Upper lobe of left lung (tissue), 6 donors: Measurements from ENCODE around the gene SPTLC3. TPM values are rescaled to one million over a fixed set of nuclear protein-coding genes. Genes with fewer than 3 reads are reported as not detected.

Experiments used
- ATAC-seq, 2 donors: fragments of 200-7000 bp; cut with Tn5 transposase; one replicate each; pipeline ENCODE4 v1.9.1; 2022; ENCODE audit warnings: mild to moderate bottlenecking in 2 of 2, moderate library complexity in 2 of 2; ENCODE audit not compliant: low FRiP score in 2 of 2
- DNase-seq, 2 donors: peaks; one replicate each; pipeline ENCODE4 v3.0.0-alpha.2; 2019 to 2020
- H3K27ac ChIP-seq, 4 donors: fragments of 200-600 bp; sonication (generic); one replicate each; pipeline ENCODE4 v1.5.1; 2016 to 2019
- H3K27me3 ChIP-seq, 4 donors: fragments of 200-600 bp; sonication (generic); one replicate each; pipeline ENCODE4 v1.5.1; 2017 to 2019
- H3K36me3 ChIP-seq, 4 donors: fragments of 200-600 bp; sonication (generic); one replicate each; pipeline ENCODE4 v1.5.1; 2016 to 2019
- H3K4me1 ChIP-seq, 4 donors: fragments of 200-600 bp; sonication (generic); one replicate each; pipeline ENCODE4 v1.5.1; 2018 to 2019
- H3K4me3 ChIP-seq, 4 donors: fragments of 200-600 bp; sonication (generic); one replicate each; pipeline ENCODE4 v1.5.1; 2017 to 2019; ENCODE audit warnings: mild to moderate bottlenecking in 2 of 4, moderate library complexity in 1 of 4
- H3K9me3 ChIP-seq, 4 donors: fragments of 200-600 bp; sonication (generic); one replicate each; pipeline ENCODE4 v1.5.1; 2018 to 2019
- CTCF ChIP-seq, 6 experiments: fragments of 450-650 bp in 4 of 6; fragments of 200-600 bp in 2 of 6; sonication (generic) in 2 of 6; IDR thresholded peaks; one replicate each; pipeline ENCODE4 v1.5.1; 2016 to 2019; ENCODE audit warnings: antibody characterized with exemption in 6 of 6
- EP300 ChIP-seq, 4 donors: sonication (generic); formaldehyde crosslinking; IDR thresholded peaks; one replicate each; pipeline ENCODE4 v1.5.1; 2017; ENCODE audit warnings: antibody characterized with exemption in 4 of 4, control low read depth in 2 of 4
- POLR2A ChIP-seq, 4 donors: fragments of 450-650 bp; IDR thresholded peaks; one replicate each; pipeline ENCODE4 v1.5.1; 2016 to 2017; ENCODE audit warnings: antibody characterized with exemption in 4 of 4, mild to moderate bottlenecking in 2 of 4
- POLR2AphosphoS5 ChIP-seq, 2 donors: sonication (generic); formaldehyde crosslinking; IDR thresholded peaks; one replicate each; pipeline ENCODE4 v1.5.1; 2017; ENCODE audit warnings: antibody characterized with exemption in 2 of 2
- WGBS, 2 donors: methylation state at CpG; one replicate each; pipeline ENCODE4 v1.1.5; 2017 to 2018; 5-methylcytosine and 5-hydroxymethylcytosine counted together
- total RNA-seq, 6 donors: library from RNA; depleted of rRNA in 4 of 6; stranded (reverse); fragments of >200 nt in 4 of 6; gene quantifications; one replicate each; pipeline versions ENCODE4 v1.1.0 to v1.2.1, GENCODE V29; 2016 to 2021
- donor health status: DM: no; HTN: no; CAD: no; lungs with moderate emphysema.
- donor health status: DM: no; HTN: yes; CAD: no; lungs with severe emphysema.

Gene SPTLC3
- total RNA-seq, 6 donors from 2014 or later = 9.0 to 21.7 (median 15.8) TPM

- H3K27ac ChIP-seq = no peak overlapping the region
- H3K36me3 ChIP-seq = no peaks in the 10 kb centered on the region
- H3K4me1 ChIP-seq = no peaks in the 10 kb centered on the region
- no peak overlapping the region for H3K4me3 ChIP-seq
- H3K27me3 ChIP-seq = no peaks in the 10 kb centered on the region
- 96% methylated on average over 3 of the region's 3 CpGs for WGBS, 2 donors
- ATAC-seq (no peak), DNase-seq (no peak)
- H3K9me3 ChIP-seq = no peaks in the 10 kb centered on the region
- TF ChIP-seq POLR2AphosphoS5 (IDR thresholded peaks at IDR 0.05) (no peak), CTCF (IDR thresholded peaks at IDR 0.05) (no peak), POLR2A (IDR thresholded peaks at IDR 0.05) (no peak)
These were observed 9.6 kb upstream of the SPTLC3 start for GRCh38 chr20:12999201-12999600.

GRCh38 chr20:13002251-13002650 is 6.5 kb upstream of the SPTLC3 start:
- ATAC-seq (no peak), DNase-seq (no peak)
- no peaks in the 10 kb centered on the region for H3K36me3 ChIP-seq
- H3K9me3 ChIP-seq = no peaks in the 10 kb centered on the region
- H3K27me3 ChIP-seq = no peaks in the 10 kb centered on the region
- TF ChIP-seq POLR2A (IDR thresholded peaks at IDR 0.05) (no peak), EP300 (IDR thresholded peaks at IDR 0.05) (no peak), CTCF (IDR thresholded peaks at IDR 0.05) (no peak), POLR2AphosphoS5 (IDR thresholded peaks at IDR 0.05) (no peak)
- 87 to 90% methylated on average over 5 of the region's 5 CpGs for WGBS, 2 donors
- H3K4me3 ChIP-seq = no peak overlapping the region
- no peak overlapping the region for H3K27ac ChIP-seq
- H3K4me1 ChIP-seq = no peaks in the 10 kb centered on the region

GRCh38 chr20:13006825-13007224 is 1.9 kb upstream of the SPTLC3 start:
- WGBS, 2 donors = 57 to 61% methylated on average over 3 of the region's 3 CpGs
- no peaks in the 10 kb centered on the region for H3K36me3 ChIP-seq
- no peaks in the 10 kb centered on the region for H3K27me3 ChIP-seq
- DNase-seq = no peak
- no peak for TF ChIP-seq POLR2A (IDR thresholded peaks at IDR 0.05)
- TF ChIP-seq CTCF (IDR thresholded peaks at IDR 0.05) = no peak
- no peak for TF ChIP-seq EP300 (IDR thresholded peaks at IDR 0.05)
- TF ChIP-seq POLR2AphosphoS5 (IDR thresholded peaks at IDR 0.05) = no peak
- H3K4me3 ChIP-seq = no peak overlapping the region
- H3K9me3 ChIP-seq = no peaks in the 10 kb centered on the region
- no peak for ATAC-seq
- H3K27ac ChIP-seq = no peak overlapping the region
- peaks cover 6 to 17% (median 12%) of the 10 kb centered on the region in 4 donors for H3K4me1 ChIP-seq

GRCh38 chr20:13007596-13007995 is 1.2 kb upstream of the SPTLC3 start:
- DNase-seq (no peak), ATAC-seq (no peak)
- H3K9me3 ChIP-seq = no peaks in the 10 kb centered on the region
- TF ChIP-seq CTCF (IDR thresholded peaks at IDR 0.05) (no peak), EP300 (IDR thresholded peaks at IDR 0.05) (no peak), POLR2A (IDR thresholded peaks at IDR 0.05) (no peak), POLR2AphosphoS5 (IDR thresholded peaks at IDR 0.05) (no peak)
- H3K27ac ChIP-seq = no peak overlapping the region
- peaks cover 8 to 22% (median 12%) of the 10 kb centered on the region in 4 donors for H3K4me1 ChIP-seq
- no peaks in the 10 kb centered on the region for H3K27me3 ChIP-seq
- H3K36me3 ChIP-seq = no peaks in the 10 kb centered on the region
- WGBS, 2 donors = 65 to 76% methylated on average over 3 of the region's 3 CpGs
- no peak overlapping the region for H3K4me3 ChIP-seq

GRCh38 chr20:13009682-13010406 is 1.1 kb downstream of the SPTLC3 start:
- Histone ChIP-seq H3K4me3 (peak overlapping the region in 3 of 4 donors; percentile 40 to 55 (median 53)), H3K4me1 (peaks cover 16 to 27% (median 17%) of the 10 kb centered on the region in 4 donors), H3K9me3 (no peaks in the 10 kb centered on the region), H3K36me3 (no peaks in the 10 kb centered on the region), H3K27ac (peak overlapping the region; percentile 79 to 83 (median 81)), H3K27me3 (no peaks in the 10 kb centered on the region)
- DNase-seq (peak in 1 of 2 donors; percentile 26), ATAC-seq (peak; percentile 89 to 95)
- TF ChIP-seq EP300 (IDR thresholded peaks at IDR 0.05) = peak in 1 of 4 donors; percentile 26
- TF ChIP-seq POLR2AphosphoS5 (IDR thresholded peaks at IDR 0.05) = no peak
- TF ChIP-seq CTCF (IDR thresholded peaks at IDR 0.05) = no peak
- TF ChIP-seq POLR2A (IDR thresholded peaks at IDR 0.05) = no peak
- 4 to 6% methylated on average over 6 of the region's 6 CpGs for WGBS, 2 donors
